Stomach (tissue), 9 donors: ENCODE data around the gene GNA15. TPM values are rescaled to one million over a fixed set of nuclear protein-coding genes. Genes with fewer than 3 reads are reported as not detected.
A peak's percentile ranks its signal among the peaks of the same experiment; 100 is the strongest.

Experiments
- DNase-seq, 2 donors: peaks; one replicate each; pipeline versions ENCODE4 v3.0.0 to v3.0.0-alpha.2; 2013 to 2019
- H3K27ac ChIP-seq, 5 donors: fragments of 200-600 bp in 4 of 5; sonication (generic) in 4 of 5; one replicate each; pipeline ENCODE4 v1.5.1; 2013 to 2019; ENCODE audit warnings: mild to moderate bottlenecking in 1 of 5, moderate library complexity in 1 of 5
- H3K27me3 ChIP-seq, 3 donors: fragments of 200-600 bp; sonication (generic); one replicate each; pipeline ENCODE4 v1.5.1; 2017 to 2019; ENCODE audit warnings: mixed run types in 1 of 3
- H3K36me3 ChIP-seq, 4 donors: fragments of 200-600 bp; sonication (generic); 1 replicate in 3 of 4; 2 replicates in 1 of 4; pipeline ENCODE4 v1.5.1; 2016 to 2019
- H3K4me1 ChIP-seq, 4 donors: fragments of 200-600 bp; sonication (generic); one replicate each; pipeline ENCODE4 v1.5.1; 2016 to 2019
- H3K4me3 ChIP-seq, 4 donors: fragments of 200-600 bp; sonication (generic) in 3 of 4; one replicate each; pipeline ENCODE4 v1.5.1; 2016 to 2019; ENCODE audit warnings: mild to moderate bottlenecking in 1 of 4
- H3K9me3 ChIP-seq, 4 donors: fragments of 200-600 bp; sonication (generic); one replicate each; pipeline ENCODE4 v1.5.1; 2016 to 2019
- EP300 ChIP-seq: sonication (generic); formaldehyde crosslinking; IDR thresholded peaks from one replicate; pipeline ENCODE4 v1.6.1; 2017; ENCODE audit warnings: antibody characterized with exemption
- POLR2A ChIP-seq, 4 donors: fragments of 450-650 bp; IDR thresholded peaks; one replicate each; pipeline ENCODE4 v1.6.1; 2016; ENCODE audit warnings: antibody characterized with exemption in 4 of 4, control low read depth in 2 of 4, mild to moderate bottlenecking in 1 of 4, moderate library complexity in 1 of 4
- POLR2AphosphoS5 ChIP-seq, 3 donors: sonication (generic); formaldehyde crosslinking; IDR thresholded peaks; one replicate each; pipeline ENCODE4 v1.6.1; 2016; ENCODE audit warnings: antibody characterized with exemption in 3 of 3
- WGBS, 5 donors: extraction: QIAGEN DNeasy Blood & Tissue Kit in 3 of 5; methylation state at CpG; one replicate each; pipeline versions ENCODE4 v1.1.5 to v1.1.7; 2013 to 2018; 5-methylcytosine and 5-hydroxymethylcytosine counted together
- intact Hi-C: fragments of 100-400 bp; cut with DNase I; formaldehyde crosslinking; loops from one replicate; pipeline ENCODE4 v1.15.1; 2023; ENCODE audit warnings: low total_unique reads
- polyA plus RNA-seq, 3 donors: library from polyadenylated mRNA; stranded (reverse); fragments of 200-250 nt; gene quantifications; one replicate each; pipeline ENCODE4 v1.2.3, GENCODE V29; 2013
- total RNA-seq, 5 donors: library from RNA; depleted of rRNA; stranded (reverse); fragments of >200 nt; gene quantifications; one replicate each; pipeline versions ENCODE4 v1.1.0 to v1.2.3, GENCODE V29; 2014 to 2016
- TF ChIP-seq, protein P1 (sequence below), 7 experiments: fragments of 450-650 bp in 4 of 7; fragments of 200-600 bp in 3 of 7; sonication (generic) in 3 of 7; IDR thresholded peaks; one replicate each; pipeline ENCODE4 v1.5.1; 2016 to 2019; ENCODE audit warnings: antibody characterized with exemption in 7 of 7, control low read depth in 2 of 7, mild to moderate bottlenecking in 1 of 7
- donor health status: healthy with polysubstance abuse.
- donor health status: Bipolar disorder and iron deficiency.
- donor health status: healthy.

Gene GNA15
- total and polyA plus RNA-seq, 8 donors, result 0.45 to 15.1 (median 4.8) TPM; not detected in 2

GRCh38 chr19:3138268-3138667 is 2.4 kb downstream of the GNA15 start:
- WGBS, 5 donors, result 74 to 91% (median 75%) methylated on average over 15 of the region's 15 CpGs
- Histone ChIP-seq H3K4me3 (no peak overlapping the region), H3K36me3 (no peaks in the 10 kb centered on the region), H3K4me1 (peaks cover 0 to 41% (median 26%) of the 10 kb centered on the region in 4 donors), H3K9me3 (no peaks in the 10 kb centered on the region), H3K27me3 (peaks cover 0 to 18% (median 0%) of the 10 kb centered on the region in 3 donors), H3K27ac (no peak overlapping the region)
- DNase-seq, result no peak
- intact Hi-C loops, result no loop called here
- TF ChIP-seq, protein P1, sequence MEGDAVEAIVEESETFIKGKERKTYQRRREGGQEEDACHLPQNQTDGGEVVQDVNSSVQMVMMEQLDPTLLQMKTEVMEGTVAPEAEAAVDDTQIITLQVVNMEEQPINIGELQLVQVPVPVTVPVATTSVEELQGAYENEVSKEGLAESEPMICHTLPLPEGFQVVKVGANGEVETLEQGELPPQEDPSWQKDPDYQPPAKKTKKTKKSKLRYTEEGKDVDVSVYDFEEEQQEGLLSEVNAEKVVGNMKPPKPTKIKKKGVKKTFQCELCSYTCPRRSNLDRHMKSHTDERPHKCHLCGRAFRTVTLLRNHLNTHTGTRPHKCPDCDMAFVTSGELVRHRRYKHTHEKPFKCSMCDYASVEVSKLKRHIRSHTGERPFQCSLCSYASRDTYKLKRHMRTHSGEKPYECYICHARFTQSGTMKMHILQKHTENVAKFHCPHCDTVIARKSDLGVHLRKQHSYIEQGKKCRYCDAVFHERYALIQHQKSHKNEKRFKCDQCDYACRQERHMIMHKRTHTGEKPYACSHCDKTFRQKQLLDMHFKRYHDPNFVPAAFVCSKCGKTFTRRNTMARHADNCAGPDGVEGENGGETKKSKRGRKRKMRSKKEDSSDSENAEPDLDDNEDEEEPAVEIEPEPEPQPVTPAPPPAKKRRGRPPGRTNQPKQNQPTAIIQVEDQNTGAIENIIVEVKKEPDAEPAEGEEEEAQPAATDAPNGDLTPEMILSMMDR (IDR thresholded peaks at IDR 0.05), result no peak
- TF ChIP-seq POLR2AphosphoS5 (IDR thresholded peaks at IDR 0.05) (no peak), POLR2A (IDR thresholded peaks at IDR 0.05) (no peak), EP300 (no peak)

- intact Hi-C loops, result no loop called here
- peak overlapping the region in 2 of 5 donors; percentile 63 to 74 for H3K27ac ChIP-seq
- H3K4me3 ChIP-seq, result no peak overlapping the region
- peaks cover 0 to 38% (median 26%) of the 10 kb centered on the region in 4 donors for H3K4me1 ChIP-seq
- H3K36me3 ChIP-seq, result no peaks in the 10 kb centered on the region
- TF ChIP-seq EP300, result no peak
- no peak for TF ChIP-seq POLR2AphosphoS5 (IDR thresholded peaks at IDR 0.05)
- TF ChIP-seq, protein P1 (IDR thresholded peaks at IDR 0.05), result no peak
- TF ChIP-seq POLR2A (IDR thresholded peaks at IDR 0.05), result no peak
- no peaks in the 10 kb centered on the region for H3K9me3 ChIP-seq
- peaks cover 0 to 10% (median 0%) of the 10 kb centered on the region in 3 donors for H3K27me3 ChIP-seq
- DNase-seq, result no peak
Observed at GRCh38 chr19:3140667-3141038, 4.8 kb downstream of the GNA15 start.

- TF ChIP-seq POLR2AphosphoS5 (IDR thresholded peaks at IDR 0.05), result no peak
- no peak for TF ChIP-seq EP300
- TF ChIP-seq POLR2A (IDR thresholded peaks at IDR 0.05), result no peak
- TF ChIP-seq, protein P1 (IDR thresholded peaks at IDR 0.05), result no peak
- Histone ChIP-seq H3K4me1 (peaks cover 0 to 34% (median 14%) of the 10 kb centered on the region in 4 donors), H3K36me3 (no peaks in the 10 kb centered on the region), H3K9me3 (no peaks in the 10 kb centered on the region), H3K27me3 (peaks cover 0 to 13% (median 0%) of the 10 kb centered on the region in 3 donors), H3K4me3 (no peak overlapping the region), H3K27ac (peak overlapping the region; percentile 34 to 74 (median 53))
- DNase-seq, result no peak
- 41 to 50% (median 43%) methylated on average over 6 of the region's 6 CpGs for WGBS, 5 donors
- intact Hi-C loops, result no loop called here
Observed at GRCh38 chr19:3142292-3142670, 6.4 kb downstream of the GNA15 start.

DNA sequence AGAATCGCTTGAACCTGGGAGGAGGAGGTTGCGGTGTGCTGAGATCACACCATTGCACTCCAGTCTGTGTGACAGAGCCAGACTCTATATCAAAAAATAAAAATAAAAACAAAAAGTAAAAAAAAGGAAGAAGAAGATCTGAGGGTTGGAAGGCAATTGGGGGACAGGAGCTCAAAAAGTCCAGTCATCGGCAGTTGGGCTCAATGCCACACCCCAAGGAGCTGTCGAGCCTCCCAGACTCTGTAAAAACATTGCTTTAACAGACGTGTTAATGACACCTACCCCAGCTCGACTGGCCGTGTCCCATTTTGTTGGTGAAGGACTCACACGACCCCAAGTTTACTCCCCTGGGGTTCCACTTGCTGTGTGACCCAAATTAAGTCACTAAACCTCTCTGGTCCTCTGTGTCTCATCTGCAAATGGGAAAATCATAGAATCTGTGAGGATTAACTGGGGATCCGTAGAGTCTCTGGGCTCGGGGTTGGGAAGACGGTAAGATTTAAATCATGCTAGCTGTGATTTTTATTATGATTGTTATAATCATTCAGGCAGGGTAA is 7.0 kb downstream of the GNA15 start:
- Histone ChIP-seq H3K4me1 (peaks cover 0 to 34% (median 13%) of the 10 kb centered on the region in 4 donors), H3K27ac (peak overlapping the region; percentile 34 to 74 (median 53)), H3K4me3 (no peak overlapping the region), H3K36me3 (no peaks in the 10 kb centered on the region), H3K9me3 (no peaks in the 10 kb centered on the region), H3K27me3 (peaks cover 0 to 13% (median 0%) of the 10 kb centered on the region in 3 donors)
- intact Hi-C loops, result no loop called here
- WGBS, 5 donors, result 67 to 72% (median 68%) methylated on average over 11 of the region's 11 CpGs
- TF ChIP-seq, protein P1 (IDR thresholded peaks at IDR 0.05), result no peak
- TF ChIP-seq POLR2A (IDR thresholded peaks at IDR 0.05), result no peak
- TF ChIP-seq EP300, result no peak
- TF ChIP-seq POLR2AphosphoS5 (IDR thresholded peaks at IDR 0.05), result no peak
- DNase-seq, result no peak
